DOHH2 (cell line): ENCODE measurements around the gene PRSS35.

ENCODE experiments used
- H3F3A ChIP-seq: fragments of 200-600 bp; sonication (generic), shearing (Covaris generic); 2 replicates; pipeline ENCODE4 v1.6.0; 2016; ENCODE audit warnings: antibody characterized with exemption, mild to moderate bottlenecking; ENCODE audit not compliant: control insufficient read depth, insufficient read depth
- H3K27ac ChIP-seq: fragments of 200-600 bp; sonication (generic); 2 replicates; pipeline ENCODE4 v1.5.1; 2014; ENCODE audit warnings: low read depth, mild to moderate bottlenecking, low read length, moderate library complexity
- H3K27me3 ChIP-seq: fragments of 200-600 bp; sonication (generic); 2 replicates; pipeline ENCODE4 v1.6.1; 2014; ENCODE audit warnings: mild to moderate bottlenecking, low read length, mixed read lengths; ENCODE audit not compliant: control insufficient read depth
- H3K36me3 ChIP-seq: fragments of 200-600 bp; sonication (generic); 2 replicates; pipeline ENCODE4 v1.6.1; 2014; ENCODE audit warnings: mild to moderate bottlenecking, low read length, moderate library complexity, mixed read lengths; ENCODE audit not compliant: control insufficient read depth
- H3K4me1 ChIP-seq: fragments of 200-600 bp; sonication (generic); 2 replicates; pipeline ENCODE4 v1.6.1; 2014; ENCODE audit warnings: mild to moderate bottlenecking, low read length, mixed read lengths; ENCODE audit not compliant: control insufficient read depth
- H3K4me2 ChIP-seq: fragments of 200-600 bp; sonication (generic); 2 replicates; pipeline ENCODE4 v1.6.0; 2014; ENCODE audit warnings: mild to moderate bottlenecking, low read length, moderate library complexity
- H3K4me3 ChIP-seq: fragments of 200-600 bp; sonication (generic); 2 replicates; pipeline ENCODE4 v1.5.1; 2014; ENCODE audit warnings: mild to moderate bottlenecking, low read length, mixed read lengths
- H3K79me2 ChIP-seq: fragments of 200-600 bp; sonication (generic); 2 replicates; pipeline ENCODE4 v1.6.1; 2014; ENCODE audit warnings: mild to moderate bottlenecking, low read length, mixed read lengths; ENCODE audit not compliant: control insufficient read depth
- H3K9me2 ChIP-seq: fragments of 200-600 bp; sonication (generic); replicated peaks from 2 replicates; pipeline ENCODE4 v1.6.1; 2014; ENCODE audit warnings: mild to moderate bottlenecking, low read length, mixed read lengths; ENCODE audit not compliant: control insufficient read depth
- H3K9me3 ChIP-seq: fragments of 200-600 bp; sonication (generic); 2 replicates; pipeline ENCODE4 v1.6.1; 2014; ENCODE audit warnings: antibody characterized with exemption, low read length, mixed read lengths; ENCODE audit not compliant: control insufficient read depth, insufficient read depth
- H4K20me1 ChIP-seq: fragments of 200-600 bp; sonication (generic); 2 replicates; pipeline ENCODE4 v1.6.0; 2014; ENCODE audit warnings: low read depth, mild to moderate bottlenecking, antibody characterized with exemption, low read length, moderate library complexity; ENCODE audit not compliant: control insufficient read depth, insufficient read depth
- CTCF ChIP-seq: fragments of 200-600 bp; sonication (generic); IDR thresholded peaks from one replicate; pipeline ENCODE4 v1.5.1; 2014; ENCODE audit warnings: antibody characterized with exemption, mild to moderate bottlenecking, low read depth, low read length; ENCODE audit not compliant: poor library complexity, severe bottlenecking
- EZH2phosphoT487 ChIP-seq: fragments of 200-600 bp; sonication (generic); IDR thresholded peaks from 2 replicates; pipeline ENCODE4 v1.6.1; 2017; ENCODE audit warnings: borderline replicate concordance, mild to moderate bottlenecking, antibody characterized with exemption, low read length, moderate library complexity, mixed read lengths

PRSS35 gene

GRCh38 chr6:83510791-83511190 lies 1.5 kb upstream of the PRSS35 start:
- Histone ChIP-seq H4K20me1 (no peaks in the 10 kb centered on the region), H3K9me2 (no peaks in the 10 kb centered on the region), H3K9me3 (no peaks in the 10 kb centered on the region), H3K36me3 (no peaks in the 10 kb centered on the region), H3K27me3 (peaks cover 22% of the 10 kb centered on the region), H3K79me2 (no peaks in the 10 kb centered on the region), H3K27ac (no peak overlapping the region), H3K4me2 (no peak overlapping the region), H3F3A (no peaks in the 10 kb centered on the region), H3K4me3 (no peak overlapping the region), H3K4me1 (no peaks in the 10 kb centered on the region; the same call in 1 of the 2 replicates)
- TF ChIP-seq EZH2phosphoT487: no peak
- TF ChIP-seq CTCF: no peak

GRCh38 chr6:83511266-83511665 lies 1.1 kb upstream of the PRSS35 start:
- Histone ChIP-seq H3K27ac (no peak overlapping the region), H3K9me2 (no peaks in the 10 kb centered on the region), H4K20me1 (no peaks in the 10 kb centered on the region), H3K36me3 (no peaks in the 10 kb centered on the region), H3K79me2 (no peaks in the 10 kb centered on the region), H3K27me3 (peaks cover 22% of the 10 kb centered on the region), H3K4me3 (no peak overlapping the region), H3K4me2 (no peak overlapping the region), H3K4me1 (no peaks in the 10 kb centered on the region; the same call in 1 of the 2 replicates), H3F3A (no peaks in the 10 kb centered on the region), H3K9me3 (no peaks in the 10 kb centered on the region)
- TF ChIP-seq CTCF: no peak
- TF ChIP-seq EZH2phosphoT487: no peak

GRCh38 chr6:83514466-83514865 lies 2.1 kb downstream of the PRSS35 start:
- TF ChIP-seq EZH2phosphoT487 (no peak), CTCF (no peak)
- Histone ChIP-seq H3K4me2 (no peak overlapping the region), H3K79me2 (no peaks in the 10 kb centered on the region)

More at GRCh38 chr6:83514466-83514865, 2.1 kb downstream of the PRSS35 start:
- no peak overlapping the region for H3K4me3 ChIP-seq
- H3K4me1 ChIP-seq: no peaks in the 10 kb centered on the region; the same call in 1 of the 2 replicates
- H3F3A ChIP-seq: no peaks in the 10 kb centered on the region
- H4K20me1 ChIP-seq: no peaks in the 10 kb centered on the region
- no peaks in the 10 kb centered on the region for H3K9me3 ChIP-seq
- no peaks in the 10 kb centered on the region for H3K9me2 ChIP-seq
- H3K36me3 ChIP-seq: no peaks in the 10 kb centered on the region
- no peak overlapping the region for H3K27ac ChIP-seq
- H3K27me3 ChIP-seq: peaks cover 22% of the 10 kb centered on the region
